Peyer's patch (tissue), 4 donors: ENCODE results near the gene ANKRD11. TPM values are rescaled to one million over a fixed set of nuclear protein-coding genes. Genes with fewer than 3 reads are reported as not detected.
"Not testable (repeated sequence)": the region's sequence is repeated elsewhere in the genome, so short reads cannot be mapped to it uniquely, and the experiment has no call there.

Experiments
- DNase-seq, 3 donors: peaks; one replicate each; pipeline ENCODE4 v3.0.0-alpha.2; 2017 to 2019
- H3K27ac ChIP-seq, 4 donors: fragments of 200-600 bp; sonication (generic); one replicate each; pipeline ENCODE4 v1.5.1; 2016 to 2019
- H3K27me3 ChIP-seq, 2 donors: fragments of 200-600 bp; sonication (generic); one replicate each; pipeline ENCODE4 v1.5.1; 2019
- H3K36me3 ChIP-seq, 3 donors: fragments of 200-600 bp; sonication (generic); one replicate each; pipeline ENCODE4 v1.5.1; 2016 to 2019
- H3K4me1 ChIP-seq, 4 donors: fragments of 200-600 bp; sonication (generic); one replicate each; pipeline ENCODE4 v1.5.1; 2016 to 2019
- H3K4me3 ChIP-seq, 4 donors: fragments of 200-600 bp; sonication (generic); 1 replicate in 3 of 4; 2 replicates in 1 of 4; pipeline ENCODE4 v1.5.1; 2016 to 2019; ENCODE audit warnings: mild to moderate bottlenecking in 1 of 4
- H3K9me3 ChIP-seq, 4 donors: fragments of 200-600 bp; sonication (generic); one replicate each; pipeline ENCODE4 v1.5.1; 2016 to 2019; ENCODE audit warnings: mild to moderate bottlenecking in 1 of 4
- POLR2A ChIP-seq, 2 donors: fragments of 450-650 bp; IDR thresholded peaks; one replicate each; pipeline ENCODE4 v1.5.1; 2017; ENCODE audit warnings: antibody characterized with exemption in 2 of 2, mild to moderate bottlenecking in 2 of 2, moderate library complexity in 2 of 2
- total RNA-seq, 4 donors: library from RNA; depleted of rRNA; stranded (reverse); fragments of >200 nt; gene quantifications; one replicate each; pipeline ENCODE4 v1.1.0, GENCODE V29; 2016
- TF ChIP-seq, protein P1 (sequence below), 6 experiments: fragments of 450-650 bp in 4 of 6; fragments of 200-600 bp in 2 of 6; sonication (generic) in 1 of 6; IDR thresholded peaks; one replicate each; pipeline ENCODE4 v1.5.1; 2017 to 2019; ENCODE audit warnings: antibody characterized with exemption in 6 of 6, mild to moderate bottlenecking in 3 of 6, moderate library complexity in 1 of 6

The ANKRD11 gene
- total RNA-seq, 4 donors from 2014 or later, result 177 to 227 (median 211) TPM

DNA sequence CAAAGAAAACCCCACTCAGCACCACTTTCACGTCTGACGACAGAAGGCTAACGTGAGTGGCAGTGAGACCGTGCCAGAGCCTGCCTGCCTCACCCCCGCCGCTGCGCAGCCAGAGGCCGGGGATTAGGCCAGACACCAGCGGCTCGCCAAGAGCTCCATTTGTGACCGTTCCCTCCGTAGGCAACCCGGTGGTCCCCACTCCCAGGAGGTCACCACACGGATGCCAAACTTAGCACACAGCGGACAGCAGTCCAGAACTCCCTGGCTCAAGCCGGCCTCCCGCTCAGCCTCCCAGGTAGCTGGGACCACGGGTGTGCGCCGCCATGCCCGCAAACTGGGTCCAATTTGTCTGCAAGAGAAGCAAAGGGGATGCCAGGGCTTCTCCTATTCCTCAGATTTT, 104.6 kb downstream of the ANKRD11 start:
- TF ChIP-seq, protein P1, sequence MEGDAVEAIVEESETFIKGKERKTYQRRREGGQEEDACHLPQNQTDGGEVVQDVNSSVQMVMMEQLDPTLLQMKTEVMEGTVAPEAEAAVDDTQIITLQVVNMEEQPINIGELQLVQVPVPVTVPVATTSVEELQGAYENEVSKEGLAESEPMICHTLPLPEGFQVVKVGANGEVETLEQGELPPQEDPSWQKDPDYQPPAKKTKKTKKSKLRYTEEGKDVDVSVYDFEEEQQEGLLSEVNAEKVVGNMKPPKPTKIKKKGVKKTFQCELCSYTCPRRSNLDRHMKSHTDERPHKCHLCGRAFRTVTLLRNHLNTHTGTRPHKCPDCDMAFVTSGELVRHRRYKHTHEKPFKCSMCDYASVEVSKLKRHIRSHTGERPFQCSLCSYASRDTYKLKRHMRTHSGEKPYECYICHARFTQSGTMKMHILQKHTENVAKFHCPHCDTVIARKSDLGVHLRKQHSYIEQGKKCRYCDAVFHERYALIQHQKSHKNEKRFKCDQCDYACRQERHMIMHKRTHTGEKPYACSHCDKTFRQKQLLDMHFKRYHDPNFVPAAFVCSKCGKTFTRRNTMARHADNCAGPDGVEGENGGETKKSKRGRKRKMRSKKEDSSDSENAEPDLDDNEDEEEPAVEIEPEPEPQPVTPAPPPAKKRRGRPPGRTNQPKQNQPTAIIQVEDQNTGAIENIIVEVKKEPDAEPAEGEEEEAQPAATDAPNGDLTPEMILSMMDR (IDR thresholded peaks at IDR 0.05), result no peak
- no peak for TF ChIP-seq POLR2A (IDR thresholded peaks at IDR 0.05)
- Histone ChIP-seq H3K27ac (no peak overlapping the region), H3K36me3 (no peaks in the 10 kb centered on the region), H3K27me3 (no peaks in the 10 kb centered on the region), H3K4me3 (no peak overlapping the region), H3K4me1 (peaks cover 6 to 48% (median 21%) of the 10 kb centered on the region in 4 donors), H3K9me3 (no peaks in the 10 kb centered on the region)
- DNase-seq, result no peak

DNA sequence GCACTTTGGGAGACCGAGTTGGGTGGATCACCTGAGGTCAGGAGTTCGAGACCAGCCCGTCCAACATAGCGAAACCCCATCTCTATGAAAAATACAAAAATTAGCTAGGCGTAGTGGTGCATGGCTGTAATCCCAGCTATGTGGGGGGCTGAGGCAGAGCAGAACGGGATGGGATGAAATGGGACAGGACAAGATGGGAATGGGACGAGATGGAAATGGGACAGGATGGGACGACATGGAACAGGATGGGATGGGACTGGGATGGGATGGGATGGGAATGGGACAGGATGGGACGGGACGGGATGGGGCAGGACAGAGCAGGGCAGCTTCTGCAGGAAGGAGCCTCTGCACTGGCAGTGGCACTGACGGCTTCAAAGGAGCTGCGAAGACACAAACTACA, 106.1 kb downstream of the ANKRD11 start:
- no peak for DNase-seq
- peaks cover 6 to 48% (median 24%) of the 10 kb centered on the region in 4 donors for H3K4me1 ChIP-seq

GRCh38 chr16:89383095-89384003, 107.0 kb downstream of the ANKRD11 start:
- no peak for TF ChIP-seq POLR2A (IDR thresholded peaks at IDR 0.05)
- TF ChIP-seq, protein P1 (IDR thresholded peaks at IDR 0.05), result no peak
- Histone ChIP-seq H3K4me3 (no peak overlapping the region), H3K36me3 (no peaks in the 10 kb centered on the region), H3K9me3 (no peaks in the 10 kb centered on the region), H3K4me1 (peaks cover 6 to 44% (median 26%) of the 10 kb centered on the region in 4 donors), H3K27ac (peak overlapping the region in 3 of 4 donors; percentile 52 to 63 (median 61)), H3K27me3 (no peaks in the 10 kb centered on the region)
- peak in 2 of 3 donors; percentile 76 to 81 for DNase-seq

More for the DNA sequence above, 106.1 kb downstream of the ANKRD11 start:
- TF ChIP-seq, protein P1 (IDR thresholded peaks at IDR 0.05), result no peak
- TF ChIP-seq POLR2A (IDR thresholded peaks at IDR 0.05), result no peak
- Histone ChIP-seq H3K27ac (peak overlapping the region in 1 of 4 donors; percentile 61), H3K9me3 (no peaks in the 10 kb centered on the region), H3K27me3 (no peaks in the 10 kb centered on the region), H3K4me3 (no peak overlapping the region), H3K36me3 (no peaks in the 10 kb centered on the region)

DNA sequence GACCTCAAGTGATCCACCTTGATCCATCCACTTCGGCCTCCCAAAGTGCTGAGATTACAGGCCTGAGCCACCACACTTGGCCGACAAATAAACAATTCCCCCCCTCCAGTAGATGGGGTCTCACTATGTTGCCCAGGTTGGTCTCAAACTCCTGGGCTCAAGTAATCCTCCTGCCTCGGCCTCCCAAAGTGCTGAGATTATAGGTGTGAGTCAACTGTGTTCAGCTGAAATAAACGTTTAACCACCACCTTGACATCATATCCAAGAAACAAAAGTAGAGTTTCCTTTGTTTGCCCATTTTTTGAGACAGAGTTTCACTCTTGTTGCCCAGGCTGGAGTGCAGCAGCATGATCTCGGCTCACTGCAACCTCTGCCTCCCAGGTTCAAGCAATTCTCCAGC, 107.8 kb downstream of the ANKRD11 start:
- Histone ChIP-seq H3K27ac (peak overlapping the region in 3 of 4 donors; percentile 52 to 63 (median 61)), H3K4me1 (peaks cover 6 to 37% (median 26%) of the 10 kb centered on the region in 4 donors)
- not testable (repeated sequence) for H3K4me3 ChIP-seq, H3K9me3 ChIP-seq, H3K27me3 ChIP-seq, H3K36me3 ChIP-seq
- peak in 1 of 3 donors; percentile 11 for DNase-seq

DNA sequence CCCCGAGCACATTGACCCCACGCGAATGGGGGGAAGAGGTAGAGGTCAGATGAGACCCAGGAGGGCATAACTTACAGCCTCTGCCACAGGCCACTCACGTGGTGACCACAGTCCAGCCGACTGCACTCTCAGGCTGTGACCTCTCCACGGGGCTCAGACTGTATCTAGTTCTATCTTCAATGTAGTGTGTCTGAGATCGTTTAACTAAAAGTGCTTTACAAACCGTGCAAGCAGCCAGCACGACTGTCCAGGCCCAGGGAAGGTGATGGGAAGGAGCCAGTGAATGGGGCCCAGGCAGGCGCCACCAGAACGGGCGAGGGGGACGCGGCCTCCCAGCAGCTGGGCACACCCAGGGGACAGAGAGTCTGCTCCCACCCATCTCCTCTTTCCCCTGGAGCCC, 108.6 kb downstream of the ANKRD11 start:
- Histone ChIP-seq H3K27me3 (no peaks in the 10 kb centered on the region), H3K36me3 (no peaks in the 10 kb centered on the region), H3K27ac (no peak overlapping the region), H3K9me3 (no peaks in the 10 kb centered on the region), H3K4me3 (no peak overlapping the region), H3K4me1 (peaks cover 6 to 33% (median 24%) of the 10 kb centered on the region in 4 donors)
- peak in 1 of 3 donors; percentile 29 for DNase-seq
- TF ChIP-seq POLR2A (IDR thresholded peaks at IDR 0.05), result no peak
- TF ChIP-seq, protein P1 (IDR thresholded peaks at IDR 0.05), result no peak

- H3K27ac ChIP-seq, result no peak overlapping the region
Measured at GRCh38 chr16:89380681-89381080, 109.7 kb downstream of the ANKRD11 start.

More at GRCh38 chr16:89380681-89381080, 109.7 kb downstream of the ANKRD11 start:
- no peak overlapping the region for H3K4me3 ChIP-seq
- no peaks in the 10 kb centered on the region for H3K27me3 ChIP-seq
- no peaks in the 10 kb centered on the region for H3K36me3 ChIP-seq
- no peak for DNase-seq
- H3K4me1 ChIP-seq, result peaks cover 6 to 32% (median 23%) of the 10 kb centered on the region in 4 donors
- H3K9me3 ChIP-seq, result no peaks in the 10 kb centered on the region
- TF ChIP-seq POLR2A (IDR thresholded peaks at IDR 0.05), result no peak
- TF ChIP-seq, protein P1 (IDR thresholded peaks at IDR 0.05), result no peak
